Ascending aorta (tissue), 2 donors: ENCODE data around the gene ZMIZ1. TPM values are rescaled to one million over a fixed set of nuclear protein-coding genes. Genes with fewer than 3 reads are reported as not detected.

Source experiments
- DNase-seq, 2 donors: peaks; one replicate each; pipeline ENCODE4 v3.0.0-alpha.2; 2019; ENCODE audit warnings: low spot score in 2 of 2
- H3K27ac ChIP-seq, 2 donors: fragments of 200-600 bp; sonication (generic); one replicate each; pipeline ENCODE4 v1.5.1; 2016 to 2017; ENCODE audit warnings: mild to moderate bottlenecking in 1 of 2
- H3K27me3 ChIP-seq: fragments of 200-600 bp; sonication (generic); one replicate; pipeline ENCODE4 v1.5.1; 2017
- H3K36me3 ChIP-seq, 2 donors: fragments of 200-600 bp; sonication (generic); one replicate each; pipeline ENCODE4 v1.5.1; 2016
- H3K4me1 ChIP-seq, 2 donors: fragments of 200-600 bp; sonication (generic); one replicate each; pipeline ENCODE4 v1.5.1; 2016 to 2017; ENCODE audit warnings: mild to moderate bottlenecking in 1 of 2
- H3K4me3 ChIP-seq, 2 donors: fragments of 200-600 bp; sonication (generic); one replicate each; pipeline ENCODE4 v1.5.1; 2016 to 2017; ENCODE audit warnings: mild to moderate bottlenecking in 1 of 2
- H3K9me3 ChIP-seq, 2 donors: fragments of 200-600 bp; sonication (generic); one replicate each; pipeline ENCODE4 v1.5.1; 2016
- intact Hi-C: fragments of 100-400 bp; cut with DNase I; formaldehyde crosslinking; loops from one replicate; pipeline ENCODE4 v1.15.1; 2023
- total RNA-seq: library from RNA; depleted of rRNA; stranded (reverse); fragments of >200 nt; gene quantifications from one replicate; pipeline ENCODE4 v1.1.0, GENCODE V29; 2016
- TF ChIP-seq, protein P1 (sequence below), 3 experiments: fragments of 200-600 bp in 2 of 3; fragments of 450-650 bp in 1 of 3; sonication (generic) in 2 of 3; IDR thresholded peaks; one replicate each; pipeline ENCODE4 v1.5.1; 2016 to 2019; ENCODE audit warnings: antibody characterized with exemption in 3 of 3, mild to moderate bottlenecking in 1 of 3, moderate library complexity in 1 of 3

The ZMIZ1 gene
- total RNA-seq, 1 donor from 2014 or later, result 96.2 TPM

DNA sequence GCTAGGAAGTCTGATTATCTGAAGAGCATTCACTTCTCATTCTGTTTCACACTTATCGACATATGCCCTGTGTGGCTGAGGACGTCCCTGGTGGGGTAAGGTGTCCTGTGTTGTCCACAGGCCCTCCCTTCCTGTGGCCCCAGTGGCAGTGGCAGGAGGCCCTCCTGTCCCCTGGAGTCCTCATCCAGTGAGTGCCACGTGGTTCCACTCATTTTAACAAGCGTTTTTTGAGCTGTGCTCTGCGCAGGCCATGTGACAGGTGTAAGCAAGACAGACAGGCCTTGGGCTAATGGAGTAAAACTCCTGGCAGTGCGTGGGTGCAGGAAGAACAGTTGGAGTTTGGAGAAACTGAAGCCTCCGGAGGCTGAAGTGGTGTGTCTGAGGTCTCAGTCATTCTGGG is 239.2 kb downstream of the ZMIZ1 start:
- Histone ChIP-seq H3K4me3 (no peak overlapping the region), H3K27ac (no peak overlapping the region), H3K9me3 (no peaks in the 10 kb centered on the region), H3K4me1 (no peaks in the 10 kb centered on the region), H3K36me3 (peaks cover 85 to 97% of the 10 kb centered on the region in 2 donors), H3K27me3 (no peaks in the 10 kb centered on the region)
- TF ChIP-seq, protein P1, sequence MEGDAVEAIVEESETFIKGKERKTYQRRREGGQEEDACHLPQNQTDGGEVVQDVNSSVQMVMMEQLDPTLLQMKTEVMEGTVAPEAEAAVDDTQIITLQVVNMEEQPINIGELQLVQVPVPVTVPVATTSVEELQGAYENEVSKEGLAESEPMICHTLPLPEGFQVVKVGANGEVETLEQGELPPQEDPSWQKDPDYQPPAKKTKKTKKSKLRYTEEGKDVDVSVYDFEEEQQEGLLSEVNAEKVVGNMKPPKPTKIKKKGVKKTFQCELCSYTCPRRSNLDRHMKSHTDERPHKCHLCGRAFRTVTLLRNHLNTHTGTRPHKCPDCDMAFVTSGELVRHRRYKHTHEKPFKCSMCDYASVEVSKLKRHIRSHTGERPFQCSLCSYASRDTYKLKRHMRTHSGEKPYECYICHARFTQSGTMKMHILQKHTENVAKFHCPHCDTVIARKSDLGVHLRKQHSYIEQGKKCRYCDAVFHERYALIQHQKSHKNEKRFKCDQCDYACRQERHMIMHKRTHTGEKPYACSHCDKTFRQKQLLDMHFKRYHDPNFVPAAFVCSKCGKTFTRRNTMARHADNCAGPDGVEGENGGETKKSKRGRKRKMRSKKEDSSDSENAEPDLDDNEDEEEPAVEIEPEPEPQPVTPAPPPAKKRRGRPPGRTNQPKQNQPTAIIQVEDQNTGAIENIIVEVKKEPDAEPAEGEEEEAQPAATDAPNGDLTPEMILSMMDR (IDR thresholded peaks at IDR 0.05), result no peak
- intact Hi-C loops, result no loop called here
- no peak for DNase-seq

DNA sequence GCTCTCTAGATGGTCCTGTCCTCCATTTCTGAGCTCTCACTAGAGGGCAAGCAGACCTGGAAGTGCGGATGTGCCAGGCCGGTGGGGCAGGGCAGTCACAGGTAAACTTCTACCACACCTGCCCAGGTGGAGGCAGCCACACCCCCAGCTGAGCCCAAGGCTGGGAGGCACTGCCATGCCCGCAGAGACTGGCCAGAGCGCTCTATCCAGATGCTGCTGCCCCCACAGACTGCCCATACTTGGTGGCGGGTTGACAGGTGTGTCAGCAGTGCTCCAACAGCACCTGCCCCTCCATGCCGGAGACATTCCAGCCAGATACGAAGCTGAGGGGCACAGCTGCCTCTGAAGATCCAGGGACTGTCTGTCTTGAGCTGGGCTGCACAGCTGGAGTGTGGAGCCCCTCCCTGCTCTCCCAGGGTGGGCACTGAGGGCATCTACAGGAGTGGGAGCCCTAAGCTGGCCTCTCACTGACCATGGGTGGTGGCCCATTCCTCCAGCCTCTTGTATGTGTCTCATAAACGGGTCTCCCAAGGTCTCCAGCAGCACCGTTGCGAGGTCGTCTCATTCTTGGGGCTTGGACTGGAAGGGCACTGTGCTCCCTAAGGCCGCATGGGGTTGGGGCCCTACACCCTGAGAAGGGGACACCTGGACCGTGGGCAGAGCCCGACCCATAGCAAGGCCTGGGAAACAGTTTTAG is 240.4 kb downstream of the ZMIZ1 start:
- intact Hi-C loops, result no loop called here
- TF ChIP-seq, protein P1 (IDR thresholded peaks at IDR 0.05), result no peak
- no peak overlapping the region for H3K4me3 ChIP-seq
- no peaks in the 10 kb centered on the region for H3K27me3 ChIP-seq
- no peaks in the 10 kb centered on the region for H3K9me3 ChIP-seq
- H3K4me1 ChIP-seq, result no peaks in the 10 kb centered on the region
- H3K27ac ChIP-seq, result no peak overlapping the region
- peaks cover 80 to 97% of the 10 kb centered on the region in 2 donors for H3K36me3 ChIP-seq
- no peak for DNase-seq

DNA sequence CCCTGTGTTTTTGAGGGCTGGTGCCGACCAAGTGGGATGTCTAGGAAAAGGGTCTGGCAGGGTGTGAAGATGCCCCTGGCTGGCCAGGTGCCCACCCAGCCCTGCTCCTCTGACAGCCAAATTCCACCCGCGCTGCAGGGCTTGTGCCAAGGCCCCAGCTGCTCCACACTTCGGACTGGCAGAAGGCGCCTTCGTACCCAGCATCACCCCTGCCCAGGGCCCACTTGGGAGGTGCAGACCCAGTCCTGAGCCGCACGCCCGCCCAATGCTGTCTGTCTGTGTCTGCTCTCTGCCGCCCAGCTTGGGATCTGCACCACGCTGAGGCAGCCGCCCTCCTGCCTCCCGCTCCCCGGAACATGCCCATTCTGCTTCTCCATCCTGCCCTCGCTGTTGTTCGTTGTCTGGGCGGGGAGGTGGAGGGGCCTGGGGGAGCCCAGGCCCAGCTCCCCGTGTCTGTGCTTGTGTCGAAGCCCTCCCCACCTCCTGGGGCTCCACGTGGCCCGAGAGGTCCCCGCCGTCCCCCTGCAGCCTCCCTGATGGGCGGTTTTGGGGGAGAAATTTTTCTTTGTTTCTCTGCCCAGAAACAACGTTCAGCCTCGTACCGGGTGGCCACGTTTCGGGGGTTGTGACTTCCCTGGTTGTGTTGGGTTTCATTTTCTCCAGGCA is 241.6 kb downstream of the ZMIZ1 start:
- H3K36me3 ChIP-seq, result peaks cover 76 to 90% of the 10 kb centered on the region in 2 donors
- intact Hi-C loops, result no loop called here
- no peaks in the 10 kb centered on the region for H3K9me3 ChIP-seq
- DNase-seq, result no peak
- no peak overlapping the region for H3K4me3 ChIP-seq
- no peak overlapping the region for H3K27ac ChIP-seq
- no peaks in the 10 kb centered on the region for H3K27me3 ChIP-seq
- TF ChIP-seq, protein P1 (IDR thresholded peaks at IDR 0.05), result no peak
- H3K4me1 ChIP-seq, result no peaks in the 10 kb centered on the region

DNA sequence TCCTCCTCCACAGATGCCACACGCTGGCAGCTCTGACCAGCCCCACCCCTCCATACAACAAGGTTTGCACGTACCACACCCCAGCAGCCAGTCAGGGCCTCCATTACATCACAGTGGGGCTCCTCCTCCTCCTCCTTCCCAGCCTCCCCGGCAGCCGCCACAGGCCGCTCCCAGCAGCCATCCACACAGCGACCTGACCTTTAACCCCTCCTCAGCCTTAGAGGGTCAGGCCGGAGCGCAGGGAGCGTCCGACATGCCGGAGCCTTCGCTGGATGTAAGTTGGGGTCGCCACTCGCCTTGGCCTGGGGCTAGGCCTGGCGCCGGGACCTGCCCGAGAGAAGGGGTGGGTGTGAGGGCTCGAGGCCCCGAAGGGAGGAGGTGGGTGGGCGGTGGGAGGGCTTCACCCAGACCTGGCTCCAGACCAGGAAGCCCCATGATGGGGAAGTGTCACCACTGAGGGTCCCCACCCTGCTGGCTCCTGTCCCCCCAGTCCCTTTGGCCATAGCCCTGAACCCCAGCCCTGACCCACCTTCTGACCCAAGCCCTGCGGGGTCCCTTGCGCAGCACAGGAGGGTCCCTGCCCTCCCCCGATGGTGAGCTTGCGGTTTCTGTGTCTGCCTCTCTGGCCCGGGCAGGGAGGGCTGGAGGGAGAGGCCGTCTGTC is 242.3 kb downstream of the ZMIZ1 start:
- Histone ChIP-seq H3K4me3 (no peak overlapping the region), H3K27me3 (no peaks in the 10 kb centered on the region), H3K4me1 (no peaks in the 10 kb centered on the region), H3K9me3 (no peaks in the 10 kb centered on the region), H3K27ac (no peak overlapping the region), H3K36me3 (peaks cover 71 to 83% of the 10 kb centered on the region in 2 donors)
- TF ChIP-seq, protein P1 (IDR thresholded peaks at IDR 0.05), result no peak
- DNase-seq, result no peak
- intact Hi-C loops, result no loop called here

- Histone ChIP-seq H3K27ac (no peak overlapping the region), H3K9me3 (no peaks in the 10 kb centered on the region), H3K4me3 (no peak overlapping the region), H3K27me3 (no peaks in the 10 kb centered on the region), H3K4me1 (no peaks in the 10 kb centered on the region), H3K36me3 (peaks cover 65 to 76% of the 10 kb centered on the region in 2 donors)
- TF ChIP-seq, protein P1 (IDR thresholded peaks at IDR 0.05), result no peak
- DNase-seq, result no peak
- intact Hi-C loops, result no loop called here
Measured at GRCh38 chr10:79311581-79312407, 243.0 kb downstream of the ZMIZ1 start.
